GM19238 (cell line): ENCODE measurements around the gene RAB11A.

Source experiments
- DNase-seq: peaks from one replicate; pipeline ENCODE4 v3.0.0; 2011; ENCODE audit warnings: low spot score; ENCODE audit not compliant: insufficient read length

RAB11A gene

DNA sequence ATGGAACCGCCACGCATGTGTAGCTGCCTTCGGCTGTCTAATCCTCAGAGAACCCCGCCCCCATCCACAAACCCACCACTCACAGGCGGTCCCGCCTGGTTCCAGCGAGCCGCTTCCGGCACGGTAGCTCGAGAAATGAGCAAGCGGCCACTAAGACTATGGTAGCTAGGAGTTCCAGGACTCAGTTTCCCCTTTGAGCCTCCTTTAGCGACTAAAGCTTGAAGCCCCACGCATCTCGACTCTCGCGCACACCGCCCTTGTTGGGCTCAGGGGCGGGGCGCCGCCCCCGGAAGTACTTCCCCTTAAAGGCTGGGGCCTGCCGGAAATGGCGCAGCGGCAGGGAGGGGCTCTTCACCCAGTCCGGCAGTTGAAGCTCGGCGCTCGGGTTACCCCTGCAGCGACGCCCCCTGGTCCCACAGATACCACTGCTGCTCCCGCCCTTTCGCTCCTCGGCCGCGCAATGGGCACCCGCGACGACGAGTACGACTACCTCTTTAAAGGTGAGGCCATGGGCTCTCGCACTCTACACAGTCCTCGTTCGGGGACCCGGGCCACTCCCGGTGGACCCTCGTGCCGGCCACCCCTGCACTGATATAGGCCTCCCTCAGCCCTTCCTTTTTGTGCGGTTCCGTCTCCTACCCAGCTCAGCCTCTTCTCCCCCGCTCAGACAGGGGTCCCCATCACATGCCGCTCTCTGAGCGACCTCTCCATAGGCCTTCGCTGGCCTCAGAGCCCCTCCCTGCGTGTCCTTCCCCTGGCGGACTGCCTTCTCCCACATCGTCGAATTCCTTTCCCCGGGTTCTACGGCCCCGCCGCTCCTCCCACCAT is at the start of gene RAB11A:
TSS of gene RAB11A (plus strand) at position 366 of the 828 bp plus-strand sequence. CDS start at position 461, 95 bp downstream.
- DNase-seq = peak; percentile 87

DNA sequence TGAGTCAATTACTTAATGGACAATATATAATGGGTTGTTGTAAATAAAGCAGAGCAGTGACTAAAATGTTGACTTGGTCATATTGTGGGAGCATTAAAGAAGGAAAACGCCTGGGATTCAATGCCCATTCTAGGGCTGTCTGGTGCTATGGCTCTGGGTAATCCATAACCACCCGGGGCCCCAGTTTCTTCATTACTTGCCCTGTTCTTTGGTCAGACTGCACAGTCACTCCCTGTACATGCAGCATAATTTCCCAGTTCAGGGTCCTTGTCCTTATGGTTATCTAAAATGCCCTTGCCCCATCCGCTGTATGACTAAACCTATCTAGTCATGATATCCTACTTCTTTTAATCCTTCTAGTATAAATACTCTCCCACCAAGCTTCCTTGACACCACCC is 49.7 kb upstream of the RAB11A start:
- DNase-seq = no peak

DNA sequence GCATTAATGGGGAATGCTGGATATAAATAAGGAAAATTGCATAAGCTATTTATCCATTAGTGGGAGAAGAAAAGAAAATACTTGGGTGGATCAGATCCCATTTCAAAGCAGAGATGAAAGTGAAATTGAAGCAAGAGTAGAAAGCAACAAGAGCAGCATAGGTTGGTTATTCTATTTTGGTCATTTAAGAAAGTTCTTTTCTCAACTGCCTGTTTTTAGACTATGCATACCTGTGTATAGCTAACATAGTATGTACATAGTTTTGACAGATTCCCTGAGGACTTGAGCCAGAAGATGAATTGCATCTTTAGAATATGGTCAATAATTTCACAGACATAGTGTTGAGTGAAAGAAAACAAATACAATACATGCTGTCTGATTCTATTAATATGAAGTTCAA is 48.2 kb upstream of the RAB11A start:
- DNase-seq = no peak

DNA sequence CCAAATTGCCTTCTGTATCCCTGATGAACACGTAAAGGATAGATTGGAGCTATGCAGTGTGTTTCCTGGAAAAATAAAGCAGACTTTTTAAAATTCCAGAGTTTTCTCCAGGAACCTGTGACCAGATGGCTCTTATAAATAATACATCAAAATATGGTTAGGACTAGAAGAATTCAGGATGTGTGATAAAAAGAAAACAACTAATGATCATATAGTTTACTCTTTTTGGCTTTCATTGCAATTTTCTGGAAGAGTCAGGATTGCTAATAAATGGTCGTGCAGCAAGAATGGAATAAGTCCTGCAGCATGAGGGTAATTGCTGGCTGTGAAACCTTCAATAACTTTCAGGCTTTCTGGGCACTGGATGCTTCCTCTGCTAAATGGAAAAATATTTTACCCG is 47.0 kb upstream of the RAB11A start:
- no peak for DNase-seq

DNA sequence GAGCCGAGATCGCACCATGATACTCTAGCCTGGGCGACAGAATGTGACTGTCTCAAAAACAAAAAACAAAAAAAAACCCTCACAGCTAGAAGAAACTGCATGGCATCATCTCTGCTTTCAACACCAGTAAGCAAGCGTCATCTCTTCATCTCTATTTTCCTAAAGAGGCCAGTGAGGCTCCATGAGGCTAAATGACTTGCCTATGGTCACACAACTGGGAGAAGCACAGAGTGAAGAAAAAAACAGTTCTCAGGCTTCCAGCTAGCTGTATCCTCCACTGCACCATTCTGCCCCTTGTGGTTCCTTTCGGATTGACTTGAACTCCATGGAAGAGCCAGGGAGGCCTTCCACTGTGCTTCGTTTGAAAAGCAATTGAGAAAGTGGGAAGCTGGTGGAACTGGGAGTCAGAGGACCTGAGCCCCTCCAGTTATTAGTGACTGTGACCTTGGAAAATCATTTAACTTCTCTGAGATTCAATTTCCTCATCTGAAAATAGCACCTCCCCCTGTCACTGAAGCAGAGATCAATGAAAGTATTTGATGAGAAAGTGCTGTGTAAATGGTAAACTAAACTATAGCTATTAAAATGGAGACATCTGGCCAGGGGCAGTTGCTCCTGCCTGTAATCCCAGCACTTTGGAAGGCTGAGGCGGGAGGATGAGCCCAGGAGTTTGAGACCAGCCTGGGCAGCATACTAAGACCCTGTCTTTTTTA is 45.1 kb upstream of the RAB11A start:
- DNase-seq = peak; percentile 13

DNA sequence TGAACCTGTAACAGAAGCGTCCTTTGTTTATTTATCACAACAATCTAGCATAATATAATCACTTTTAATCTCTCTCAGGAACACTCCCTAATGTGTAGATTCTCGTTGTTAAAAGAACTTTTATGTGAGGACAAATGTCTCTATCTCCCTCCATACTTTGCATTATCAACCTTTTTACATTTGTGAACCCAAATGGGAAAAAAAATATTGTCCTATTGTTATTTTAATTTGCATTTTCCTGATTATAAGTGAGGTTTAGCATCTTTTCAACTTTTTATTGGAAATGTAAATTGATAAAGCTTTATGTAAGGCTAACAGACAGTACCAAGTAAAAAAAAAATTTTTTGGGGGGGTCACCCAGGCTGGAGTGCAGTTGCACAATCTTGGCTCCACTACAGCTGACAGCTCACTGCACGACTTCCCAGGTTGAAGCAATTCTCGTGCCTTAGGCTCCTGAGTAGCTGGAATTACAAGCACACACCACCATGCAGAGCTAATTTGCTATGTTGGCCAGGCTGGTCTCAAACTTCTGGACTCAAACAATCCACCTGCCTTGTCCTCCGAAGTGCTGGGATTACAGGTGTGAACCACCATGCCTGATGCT is 44.2 kb upstream of the RAB11A start:
- DNase-seq = no peak

DNA sequence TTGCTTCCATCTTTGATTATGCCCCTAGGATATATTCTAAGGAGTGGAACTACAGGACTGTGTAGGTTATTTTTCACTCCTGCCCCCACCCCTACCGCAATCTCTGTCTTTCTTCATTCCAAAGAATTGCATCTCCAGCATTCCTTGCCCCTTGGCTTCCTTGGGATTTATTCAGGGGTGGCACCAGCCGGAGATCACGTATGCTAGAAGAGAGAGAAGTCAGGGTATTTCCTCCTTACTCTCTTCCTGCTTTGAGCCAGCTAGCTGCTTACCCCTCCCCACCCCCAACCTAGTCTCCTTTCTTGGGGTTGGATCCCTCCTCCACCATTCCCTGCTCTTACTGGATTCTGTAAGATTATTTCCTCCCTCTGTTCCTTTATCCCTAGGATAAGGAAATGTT is 42.2 kb upstream of the RAB11A start:
- DNase-seq = no peak

DNA sequence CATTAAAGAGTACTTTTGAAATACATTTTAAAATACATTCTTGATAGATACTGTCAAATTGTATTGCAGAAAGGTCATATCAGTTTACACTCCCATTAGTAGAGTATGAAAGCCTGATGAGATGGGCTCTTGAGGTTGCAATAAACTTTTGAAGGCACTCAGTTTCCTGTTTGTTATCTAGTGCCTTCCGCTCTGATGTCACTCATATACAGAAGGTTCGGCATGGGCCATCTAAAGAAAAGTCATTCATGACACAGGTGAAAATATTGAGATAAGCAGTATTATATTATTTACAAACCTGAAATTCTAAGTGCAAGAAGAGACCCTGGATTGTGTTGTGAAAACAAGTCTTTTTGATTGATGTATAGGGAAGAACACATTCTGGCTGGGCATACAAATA is 40.7 kb upstream of the RAB11A start:
- no peak for DNase-seq

DNA sequence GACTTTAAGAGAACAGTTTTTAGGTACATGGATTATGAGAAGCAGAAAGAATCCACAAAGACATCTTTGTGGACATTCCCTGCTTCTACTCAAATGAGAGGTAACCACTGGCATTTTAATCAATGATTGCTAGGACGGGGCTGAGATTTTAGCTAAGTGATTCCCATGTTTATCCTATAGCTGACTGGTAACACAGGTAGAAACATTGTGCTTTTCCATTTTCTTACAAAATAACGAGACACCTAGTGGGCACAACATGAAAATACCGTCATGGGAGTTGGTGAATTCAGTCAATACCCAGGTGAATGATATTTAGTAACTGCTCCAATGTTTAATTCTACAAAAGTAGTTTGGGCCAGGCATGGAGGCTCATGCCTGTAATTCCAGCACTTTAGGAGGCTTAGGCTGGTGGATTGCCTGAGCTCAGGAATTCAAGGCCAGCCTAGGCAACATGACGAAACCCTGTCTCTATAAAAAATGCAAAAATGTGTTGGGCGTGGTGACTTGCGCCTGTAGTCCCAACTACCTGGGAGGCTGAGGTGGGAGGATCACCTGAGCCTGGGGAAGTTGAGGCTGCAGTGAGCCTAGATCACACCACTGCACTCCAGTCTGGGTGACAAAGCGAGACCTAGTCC is 40.0 kb upstream of the RAB11A start:
- DNase-seq = no peak

DNA sequence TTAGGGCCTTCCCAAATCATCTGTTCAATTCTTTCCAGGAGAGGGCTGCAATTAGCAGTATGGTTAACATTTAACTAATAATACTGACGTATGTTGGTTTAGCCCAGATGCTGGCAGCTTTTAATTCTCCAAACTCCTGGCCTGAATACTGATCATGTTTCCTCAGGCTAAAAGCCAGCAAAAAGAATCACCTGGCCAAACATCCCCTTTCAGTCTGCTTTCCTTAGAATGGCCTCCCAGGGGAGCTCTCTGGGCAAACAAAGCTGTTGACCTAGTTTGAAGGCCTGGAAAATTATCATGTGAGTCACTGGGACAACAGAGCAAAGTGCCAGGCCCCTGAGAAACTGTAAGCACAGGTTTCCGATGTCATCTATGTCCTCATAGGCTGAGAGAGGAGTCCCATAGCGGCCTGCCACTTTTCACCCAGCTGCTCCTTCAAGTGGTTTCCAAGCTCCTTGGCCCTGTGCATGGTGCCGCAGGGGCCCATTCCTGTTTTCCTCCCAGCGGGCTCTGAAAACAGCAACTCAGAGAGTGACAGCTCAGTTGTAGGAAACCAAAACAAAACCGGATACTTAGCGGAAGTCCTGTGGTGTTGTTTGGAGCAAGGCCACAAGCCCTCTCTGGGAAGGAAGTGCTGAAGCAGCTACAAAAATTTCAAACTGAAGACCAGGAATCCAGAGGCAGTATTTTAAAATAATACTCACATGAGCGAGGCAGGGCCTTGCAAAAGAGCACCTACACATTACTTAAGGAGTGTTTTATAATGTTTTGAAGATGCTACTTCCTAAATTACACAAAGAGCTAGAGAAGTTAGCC is 36.5 kb upstream of the RAB11A start:
- peak; percentile 39 for DNase-seq

DNA sequence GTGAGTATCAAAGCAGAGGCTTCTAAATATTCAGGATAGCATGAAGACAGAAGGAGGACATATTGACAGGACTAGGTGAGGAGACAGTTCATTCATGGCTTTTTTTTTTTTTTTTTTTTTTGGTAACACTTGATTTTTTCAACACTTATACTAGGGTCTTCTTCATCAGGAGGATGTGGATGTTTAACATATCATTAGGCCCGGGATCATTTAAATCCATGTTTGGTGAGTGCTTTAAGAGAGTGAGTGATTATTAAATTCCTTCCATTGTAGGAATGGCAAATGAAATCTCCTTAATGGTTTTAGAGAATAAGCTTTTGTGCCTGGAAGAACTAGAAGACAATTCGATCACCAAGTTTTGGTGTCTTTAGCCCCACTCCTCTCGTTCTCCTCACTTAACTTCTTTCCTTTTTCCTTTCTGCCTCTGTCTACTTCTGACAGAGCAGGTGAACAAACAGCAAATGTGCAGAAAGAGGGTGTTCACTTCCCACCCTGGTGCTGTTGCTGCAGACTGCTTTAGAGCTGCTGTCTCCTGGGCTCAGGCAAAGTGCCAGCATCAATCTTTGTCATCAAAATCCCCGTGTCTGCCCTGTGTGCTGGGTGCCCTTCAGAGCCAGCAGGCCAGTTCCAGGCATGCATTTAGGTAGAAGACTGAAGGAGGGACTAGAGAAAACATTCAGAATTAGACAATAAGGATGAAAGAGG is 35.6 kb upstream of the RAB11A start:
- DNase-seq = no peak

DNA sequence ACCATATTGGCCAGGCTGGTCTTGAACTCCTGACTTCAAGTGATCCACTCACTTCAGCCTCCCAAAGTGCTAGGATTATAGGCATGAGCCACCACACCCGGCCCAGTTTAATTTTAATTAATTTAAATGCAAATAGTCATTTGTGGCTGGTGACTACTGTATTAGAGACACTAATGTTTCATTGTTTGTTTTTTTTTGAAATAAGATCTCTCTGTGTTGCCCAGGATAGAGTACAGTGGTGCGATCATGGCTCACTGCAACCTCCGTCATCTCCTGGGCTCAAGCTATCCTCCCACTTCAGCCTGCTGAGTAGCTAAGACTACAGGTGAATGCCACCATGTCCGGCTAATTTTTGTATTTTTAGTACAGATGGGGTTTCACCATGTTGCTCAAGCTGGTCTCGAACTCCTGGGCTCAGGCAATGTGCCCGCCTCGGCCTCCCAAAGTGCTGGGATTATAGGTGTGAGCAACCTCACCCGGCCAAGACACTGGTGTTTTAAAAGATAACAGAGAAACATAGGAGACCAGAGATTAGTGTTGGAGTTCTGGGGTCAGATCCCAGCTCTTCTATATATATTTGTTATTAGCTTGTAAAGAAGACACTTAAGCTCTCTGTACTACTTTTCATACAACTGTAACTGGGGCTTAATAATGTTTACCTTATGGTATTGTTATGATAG is 34.5 kb upstream of the RAB11A start:
- DNase-seq = no peak

DNA sequence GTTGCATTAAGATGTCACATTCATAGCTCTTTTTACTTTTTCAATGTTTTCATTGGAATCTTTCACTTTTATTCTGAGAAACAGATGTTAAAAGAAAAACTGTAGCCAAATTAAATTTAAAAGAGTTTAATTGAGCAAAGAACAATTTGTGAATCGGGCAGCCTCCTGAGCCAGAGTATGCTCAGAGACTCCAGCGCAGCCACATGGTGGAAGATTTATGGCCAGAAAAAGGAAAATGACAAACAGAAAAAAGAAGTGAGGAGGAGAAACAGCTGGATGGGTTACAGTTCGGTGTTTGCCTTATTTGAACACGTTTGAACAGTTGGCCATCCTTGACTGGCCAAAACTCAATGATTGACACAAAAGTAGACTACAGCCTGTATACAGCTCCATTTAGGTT is 33.8 kb upstream of the RAB11A start:
- DNase-seq = no peak

DNA sequence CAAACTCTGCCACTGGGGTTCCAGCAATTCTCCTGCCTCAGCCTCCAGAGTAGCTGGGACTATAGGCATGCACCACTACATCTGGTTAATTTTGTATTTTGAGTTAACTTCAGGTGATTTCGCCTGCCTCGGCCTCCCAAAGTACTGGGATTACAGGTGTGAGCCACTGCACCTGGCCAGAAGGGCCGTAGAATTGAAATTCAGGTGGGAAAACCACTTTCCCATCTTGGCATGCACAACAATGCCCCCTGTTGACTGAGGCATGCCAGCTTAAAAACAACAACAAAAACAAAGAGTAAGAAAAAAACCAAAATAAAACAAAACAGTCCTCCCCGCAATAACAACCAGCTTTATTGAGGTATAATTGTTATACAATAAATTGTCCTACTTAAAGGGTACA is 32.6 kb upstream of the RAB11A start:
- DNase-seq = no peak

DNA sequence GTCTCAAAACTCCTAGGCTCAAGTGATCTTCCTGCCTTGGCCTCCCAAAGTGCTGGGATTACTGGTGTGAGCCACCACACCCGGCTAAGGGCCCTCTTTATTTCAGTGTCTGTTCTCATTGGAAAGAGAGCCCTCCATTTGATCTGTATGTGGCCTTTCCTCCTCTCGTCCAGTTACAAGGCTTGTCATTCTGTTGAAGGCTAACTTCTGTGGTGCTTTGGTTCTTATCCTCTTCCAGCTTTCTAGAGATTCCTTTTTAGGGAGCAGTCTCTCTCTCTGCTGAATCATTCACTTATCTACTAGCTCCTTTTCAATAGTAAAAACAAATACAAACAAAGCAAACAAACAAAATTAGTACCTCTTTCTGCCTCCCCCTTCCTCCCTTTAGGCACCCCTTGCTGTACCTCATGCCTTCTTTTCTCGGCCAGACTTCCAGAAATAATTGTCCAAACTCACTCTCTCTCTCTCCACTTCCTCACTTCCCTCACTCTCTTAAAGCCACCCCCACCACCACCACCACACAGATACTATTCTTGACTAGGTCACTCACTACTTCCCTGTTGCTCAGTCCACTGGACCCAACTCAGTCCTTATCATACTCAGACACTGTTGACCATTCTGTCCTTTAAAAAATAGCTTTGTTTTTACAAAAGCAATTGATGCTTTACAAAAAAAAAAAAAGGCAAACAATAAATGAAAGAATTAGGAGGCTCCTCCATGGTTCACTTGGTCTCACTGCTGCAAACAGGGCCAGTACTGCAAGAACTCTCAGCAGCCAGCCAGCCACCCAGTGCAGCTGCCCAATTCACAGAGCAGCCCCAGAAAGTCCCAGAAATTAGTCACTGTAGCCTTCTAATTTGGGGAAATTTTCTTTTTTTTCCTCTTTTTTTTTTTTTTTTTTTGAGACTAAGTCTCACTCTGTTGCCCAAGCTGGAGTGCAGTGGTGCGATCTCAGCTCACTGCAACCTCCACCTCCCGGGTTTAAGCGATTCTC is 31.7 kb upstream of the RAB11A start:
- DNase-seq = no peak

DNA sequence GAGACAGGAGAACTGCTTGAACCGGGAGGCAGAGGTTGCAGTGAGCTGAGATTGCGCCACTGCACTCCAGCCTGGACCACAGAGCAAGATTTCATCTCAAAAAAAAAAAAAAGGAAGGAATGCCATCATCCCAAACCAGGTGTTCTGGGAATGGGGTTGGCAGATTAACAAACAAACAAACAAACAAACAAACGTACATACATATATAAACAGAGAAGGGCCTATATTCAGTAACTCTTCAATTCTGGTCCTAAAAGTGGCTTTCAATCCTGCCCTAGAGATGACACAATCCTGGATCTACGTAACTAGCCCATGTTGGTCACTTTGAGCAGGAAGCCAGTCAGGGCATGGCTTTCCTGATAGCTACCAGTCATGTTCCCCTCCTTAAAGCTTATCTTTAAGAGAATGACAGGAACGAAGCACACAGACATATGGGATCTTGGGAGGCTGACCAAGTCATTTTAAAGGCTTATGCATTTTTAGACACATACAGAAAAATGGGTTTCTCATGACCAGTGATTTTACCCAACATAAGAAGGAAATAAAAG is 29.9 kb upstream of the RAB11A start:
- no peak for DNase-seq

DNA sequence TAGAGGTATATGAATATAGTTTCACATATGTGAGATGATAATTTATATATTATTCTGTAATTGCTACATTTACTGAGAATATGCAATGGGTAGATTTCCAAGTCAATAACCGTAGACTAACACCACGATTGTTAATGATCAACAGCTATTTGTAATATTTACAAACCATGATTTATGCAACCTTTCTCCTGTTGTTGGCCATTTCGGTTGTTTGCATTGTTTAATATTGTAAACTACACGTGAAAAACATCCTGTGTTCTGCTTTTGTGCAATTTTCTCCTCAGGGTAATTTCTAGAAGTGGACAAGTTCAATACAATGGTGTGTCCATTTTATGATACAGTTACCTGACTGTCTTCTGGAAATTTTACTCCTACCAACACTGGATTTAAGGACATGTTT is 29.3 kb upstream of the RAB11A start:
- DNase-seq = no peak

DNA sequence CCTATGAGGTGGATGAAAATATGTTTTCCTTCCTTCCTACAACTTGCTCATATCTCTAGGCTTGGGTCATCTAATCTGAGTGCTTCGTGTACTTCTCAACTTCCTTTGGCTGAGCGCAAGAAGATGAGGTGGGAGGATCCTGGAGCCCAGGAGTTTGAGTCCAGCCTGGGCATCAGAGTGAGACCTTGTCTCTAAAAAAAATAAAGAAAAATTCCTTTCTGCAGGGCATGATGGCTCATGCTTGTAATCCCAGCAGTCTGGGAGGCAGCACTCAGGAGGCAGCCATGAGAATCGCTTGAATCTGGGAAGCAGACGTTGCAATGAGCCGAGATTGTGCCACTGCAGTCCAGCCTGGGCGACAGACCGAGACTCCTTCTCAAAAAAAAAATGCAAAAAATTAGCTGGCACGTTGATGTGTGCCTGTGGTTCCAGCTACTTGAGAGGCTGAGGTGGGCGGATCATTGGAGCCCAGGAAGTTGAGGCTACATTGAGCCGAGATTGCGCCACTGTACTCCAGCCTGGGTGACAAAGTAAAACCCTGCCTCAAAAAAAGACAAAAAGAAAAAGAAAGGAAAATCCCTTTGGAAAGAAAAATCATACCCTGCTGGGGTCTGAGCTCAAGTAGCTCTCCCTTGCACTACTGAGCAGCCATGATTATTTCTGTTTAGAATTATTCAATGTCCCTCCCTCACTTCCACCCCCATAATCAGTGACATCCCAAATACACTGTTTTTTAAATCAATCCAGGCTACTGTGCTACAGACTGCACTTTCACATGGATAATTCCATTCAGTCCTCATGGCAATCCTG is 28.0 kb upstream of the RAB11A start:
- no peak for DNase-seq
